Astrocyte of the hippocampus (primary cell): ENCODE data around the gene OR6X1.

Source experiments
- DNase-seq: peaks from one replicate; pipeline ENCODE4 v3.0.0; 2011; ENCODE audit warnings: low read depth, low spot score

The OR6X1 gene

GRCh38 chr11:123754101-123754568, at the start of gene OR6X1:
Gene OR6X1 (minus strand): TSS chr11:123754518. CDS start chr11:123754518, 0 bp downstream.
- no peak for DNase-seq

GRCh38 chr11:123801765-123802164, 47.4 kb upstream of the OR6X1 start:
- no peak for DNase-seq

- no peak for DNase-seq
Measured at GRCh38 chr11:123800036-123800435, 45.7 kb upstream of the OR6X1 start.

GRCh38 chr11:123799438-123799837, 45.1 kb upstream of the OR6X1 start:
- DNase-seq, result no peak

GRCh38 chr11:123798513-123799252, 44.4 kb upstream of the OR6X1 start:
- no peak for DNase-seq

- DNase-seq, result no peak
Measured at GRCh38 chr11:123798079-123798478, 43.8 kb upstream of the OR6X1 start.

GRCh38 chr11:123797541-123797940, 43.2 kb upstream of the OR6X1 start:
- no peak for DNase-seq

GRCh38 chr11:123797114-123797513, 42.8 kb upstream of the OR6X1 start:
- no peak for DNase-seq

- no peak for DNase-seq
Measured at GRCh38 chr11:123796226-123796625, 41.9 kb upstream of the OR6X1 start.

- DNase-seq, result no peak
Measured at GRCh38 chr11:123783536-123783935, 29.2 kb upstream of the OR6X1 start.

- DNase-seq, result no peak
Measured at GRCh38 chr11:123778511-123778910, 24.2 kb upstream of the OR6X1 start.

- DNase-seq, result no peak
Measured at GRCh38 chr11:123775715-123776549, 21.6 kb upstream of the OR6X1 start.

GRCh38 chr11:123775289-123775688, 21.0 kb upstream of the OR6X1 start:
- no peak for DNase-seq

GRCh38 chr11:123773959-123774358, 19.6 kb upstream of the OR6X1 start:
- no peak for DNase-seq

GRCh38 chr11:123773026-123773425, 18.7 kb upstream of the OR6X1 start:
- no peak for DNase-seq

- no peak for DNase-seq
Measured at GRCh38 chr11:123771664-123772063, 17.3 kb upstream of the OR6X1 start.

GRCh38 chr11:123770712-123771111, 16.4 kb upstream of the OR6X1 start:
- DNase-seq, result no peak

- DNase-seq, result no peak
Measured at GRCh38 chr11:123765601-123766000, 11.3 kb upstream of the OR6X1 start.

GRCh38 chr11:123762422-123762821, 8.1 kb upstream of the OR6X1 start:
- DNase-seq, result no peak

GRCh38 chr11:123760894-123761293, 6.6 kb upstream of the OR6X1 start:
- DNase-seq, result no peak

GRCh38 chr11:123757976-123758375, 3.7 kb upstream of the OR6X1 start:
- DNase-seq, result no peak

- no peak for DNase-seq
Measured at GRCh38 chr11:123755813-123756212, 1.5 kb upstream of the OR6X1 start.

- DNase-seq, result no peak
Measured at GRCh38 chr11:123755344-123755743, 1.0 kb upstream of the OR6X1 start.
